HG03460 (cell line): ENCODE data around the gene TTC28.

Experiments used
- ATAC-seq: cut with Tn5 transposase; IDR thresholded peaks from one replicate; pipeline ENCODE4 v1.9.1; 2021; ENCODE audit not compliant: unreplicated experiment

Gene TTC28

DNA sequence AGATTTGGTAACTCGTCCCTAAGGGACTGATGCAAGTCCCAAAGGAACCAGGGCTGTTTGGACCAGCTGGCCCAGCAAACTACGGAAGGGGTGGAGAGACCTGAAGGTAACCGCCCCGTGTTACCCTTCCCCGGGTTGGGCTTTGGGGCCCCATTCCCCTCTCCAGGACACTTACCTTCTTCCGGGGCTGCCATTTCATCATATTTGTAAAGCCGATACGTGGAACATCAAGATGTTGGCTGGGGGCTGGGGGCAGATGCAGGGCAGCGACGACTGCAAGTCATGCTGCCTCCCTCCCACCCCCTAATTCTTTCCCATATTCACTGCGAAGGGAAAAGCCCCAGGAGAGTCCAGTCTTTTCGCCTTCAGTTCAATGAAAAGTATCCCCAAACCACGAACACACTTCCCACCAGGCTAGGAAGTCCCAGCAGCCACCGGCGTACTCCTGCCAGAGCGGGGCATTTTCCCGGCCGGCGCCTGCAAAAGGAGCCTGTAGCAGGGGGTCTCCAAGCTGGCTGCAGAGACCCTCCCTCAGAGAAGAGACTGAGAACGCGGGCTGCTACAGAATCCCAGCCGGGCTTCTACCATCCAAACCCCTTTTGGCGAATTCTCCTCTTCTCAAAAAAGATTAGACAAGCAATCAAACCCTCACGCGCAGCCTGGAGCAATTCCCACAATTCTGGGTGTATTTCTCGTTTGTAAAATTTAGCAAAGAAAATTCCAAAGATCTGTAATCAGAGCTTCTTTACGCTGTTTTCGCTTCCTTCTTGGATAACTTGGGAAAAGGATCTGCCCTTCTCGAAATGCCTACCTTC lies 236.7 kb downstream of the TTC28 start:
- ATAC-seq: no peak

GRCh38 chr22:28442264-28442710 lies 237.4 kb downstream of the TTC28 start:
- no peak for ATAC-seq

GRCh38 chr22:28441720-28442263 lies 237.8 kb downstream of the TTC28 start:
- ATAC-seq: no peak

DNA sequence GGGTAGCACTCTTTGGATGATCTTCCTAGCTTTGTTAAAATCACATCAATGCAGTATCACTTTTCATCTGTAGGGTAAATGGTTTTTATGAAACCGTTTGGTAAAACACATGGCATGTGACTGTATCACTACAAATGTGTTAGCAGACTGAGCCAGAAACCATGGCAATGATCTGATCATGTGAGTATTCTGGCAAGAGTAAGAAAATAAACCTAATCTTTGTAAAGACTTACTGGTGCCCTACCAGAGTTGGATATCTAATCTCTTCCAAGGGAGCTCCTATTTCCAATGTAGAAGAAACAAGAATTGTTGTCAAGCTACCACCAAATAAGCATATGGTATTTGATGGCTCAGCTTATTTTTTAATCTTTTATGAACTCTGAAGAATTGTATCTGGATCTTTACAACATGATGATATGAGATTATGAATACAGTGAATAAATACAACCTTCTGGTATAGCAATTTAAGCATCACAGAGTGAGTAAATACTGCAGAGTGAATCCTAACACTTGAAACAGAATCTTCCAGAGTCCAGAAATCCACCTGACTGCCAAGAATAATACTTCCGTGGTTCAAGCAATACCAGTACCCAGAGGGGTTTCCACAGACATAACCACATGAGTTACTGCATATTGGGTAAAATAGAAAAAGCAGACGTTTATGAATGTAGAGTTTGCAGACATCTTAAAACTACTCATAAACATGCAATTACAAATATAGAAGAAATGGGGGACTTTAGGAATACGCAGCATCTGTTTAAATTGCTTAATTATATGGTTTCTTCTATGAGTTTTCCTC lies 238.8 kb downstream of the TTC28 start:
- no peak for ATAC-seq

- no peak for ATAC-seq
Observed at GRCh38 chr22:28438183-28438768, 241.4 kb downstream of the TTC28 start.

- no peak for ATAC-seq
Observed at GRCh38 chr22:28435982-28436381, 243.7 kb downstream of the TTC28 start.

DNA sequence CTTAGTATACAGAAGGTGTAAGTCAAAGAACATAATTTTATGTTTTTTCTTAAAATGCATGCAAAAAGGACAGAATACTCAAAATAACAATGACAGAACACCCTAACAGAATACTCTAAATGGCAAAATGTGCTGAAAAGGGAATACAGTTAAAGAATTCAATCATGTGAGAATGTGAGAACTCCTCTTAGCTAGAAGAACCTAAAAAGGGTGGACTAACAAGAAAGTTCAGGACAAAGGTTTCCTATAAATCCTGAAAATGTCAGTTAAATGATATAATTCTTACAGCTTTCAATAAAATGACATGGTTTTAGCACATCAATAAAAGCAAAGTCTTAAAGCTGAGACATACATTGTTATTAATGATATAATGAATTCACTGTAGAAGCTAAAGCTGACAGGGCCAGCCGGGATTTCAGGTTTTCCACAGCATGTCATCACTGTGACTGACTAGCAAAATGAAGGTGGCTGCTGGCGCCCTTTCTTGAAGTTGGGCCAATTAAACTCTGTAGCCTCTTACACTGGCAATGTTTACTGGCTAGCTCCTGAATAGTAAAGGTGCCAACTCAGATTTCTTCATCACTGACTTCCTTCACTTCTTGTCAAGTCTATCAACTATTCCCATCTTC lies 244.4 kb downstream of the TTC28 start:
- no peak for ATAC-seq

DNA sequence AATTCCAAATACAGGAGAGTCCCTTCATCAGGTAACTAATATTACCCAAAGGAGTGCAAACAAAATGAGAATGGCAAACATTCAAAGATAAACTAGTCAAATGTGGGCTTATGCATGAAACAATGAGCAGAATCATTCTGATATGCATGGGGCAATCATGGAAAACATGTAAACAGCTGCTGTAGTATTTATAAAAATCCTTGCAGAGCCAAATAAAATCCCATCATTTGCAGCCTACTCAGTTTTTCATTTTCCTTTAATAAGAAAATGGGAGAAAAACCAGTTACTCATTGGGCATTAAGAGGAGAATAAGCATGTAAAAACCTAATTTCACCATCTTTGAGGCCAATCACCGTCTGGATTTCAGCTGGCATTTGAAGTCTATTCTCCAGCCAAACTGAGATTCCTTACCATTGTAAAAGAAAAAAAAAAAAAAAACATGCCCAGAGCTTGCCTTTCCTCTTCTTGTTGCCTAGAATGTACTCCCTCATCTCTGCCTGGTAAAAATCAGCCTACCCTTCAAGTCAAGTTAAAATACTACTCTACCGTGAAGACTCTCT lies 249.1 kb downstream of the TTC28 start:
- no peak for ATAC-seq

DNA sequence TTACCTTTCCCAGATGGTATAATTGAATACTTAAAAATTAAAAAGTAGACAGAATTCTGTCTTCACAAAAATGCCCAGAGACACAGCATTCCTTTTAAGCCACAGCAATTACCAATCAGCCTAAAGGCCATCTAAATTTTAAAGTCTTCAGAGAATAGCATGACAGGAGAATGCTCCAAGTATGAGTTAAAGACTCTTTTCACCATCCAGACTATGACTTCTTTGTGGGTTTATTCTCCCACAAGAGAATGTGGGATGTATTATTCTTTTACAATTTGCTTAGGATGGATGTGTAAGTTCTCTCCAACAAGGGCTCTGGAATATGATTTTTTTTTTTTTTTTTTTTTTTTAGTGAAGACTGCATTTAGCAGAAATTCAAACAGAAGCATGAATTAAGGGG lies 249.9 kb downstream of the TTC28 start:
- ATAC-seq: no peak

DNA sequence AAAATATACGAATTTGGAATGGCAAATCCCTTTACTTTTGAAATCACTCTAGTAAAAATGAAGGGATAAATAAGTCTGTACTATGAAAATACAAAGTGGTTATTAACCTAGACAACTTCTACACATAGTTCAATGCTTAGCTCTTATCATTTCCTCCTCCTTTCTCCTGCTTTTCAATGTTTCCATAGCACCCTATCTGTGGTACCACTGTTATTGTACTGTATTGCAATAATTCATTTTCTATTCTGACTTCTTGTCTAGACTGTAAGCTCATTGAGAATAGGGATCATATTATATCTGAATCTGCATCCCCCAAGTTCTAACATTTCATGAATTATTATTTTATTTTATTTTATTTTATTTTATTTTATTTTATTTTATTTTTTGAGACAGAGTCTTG lies 251.4 kb downstream of the TTC28 start:
- ATAC-seq: no peak

GRCh38 chr22:28426346-28427132 lies 253.1 kb downstream of the TTC28 start:
- ATAC-seq: no peak

- ATAC-seq: no peak
Observed at GRCh38 chr22:28425211-28425610, 254.4 kb downstream of the TTC28 start.

DNA sequence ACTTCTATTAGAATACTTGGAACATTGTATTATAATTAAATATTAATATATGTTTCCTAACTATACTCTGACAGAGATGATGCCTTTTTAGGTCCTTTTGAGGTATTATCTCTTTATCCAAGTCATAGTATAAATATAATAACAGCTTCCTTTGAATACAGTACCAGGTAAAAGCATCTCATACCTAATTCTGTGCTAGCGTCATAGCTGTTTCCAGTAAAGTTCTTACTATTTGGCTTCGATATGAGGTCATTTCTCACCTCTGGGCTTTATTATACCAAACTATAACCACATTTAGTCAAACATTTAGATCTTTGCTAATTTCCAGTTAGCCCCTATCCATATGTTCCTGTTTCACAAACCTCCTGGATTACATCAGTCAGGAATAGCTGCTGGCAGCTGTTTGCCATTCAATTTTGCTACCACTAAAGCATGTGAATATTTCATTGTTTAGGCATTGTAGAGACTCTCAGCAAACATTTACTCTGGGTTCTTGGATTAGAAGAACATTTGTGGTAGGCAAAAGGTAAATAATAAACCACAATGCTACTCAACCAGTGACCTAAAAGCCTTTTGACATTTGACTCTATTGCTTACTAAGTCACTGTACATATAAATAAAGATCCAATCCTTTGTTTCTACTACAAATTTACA lies 255.1 kb downstream of the TTC28 start:
- no peak for ATAC-seq

- ATAC-seq: no peak
Observed at GRCh38 chr22:28419919-28420318, 259.7 kb downstream of the TTC28 start.

- no peak for ATAC-seq
Observed at GRCh38 chr22:28418008-28418407, 261.6 kb downstream of the TTC28 start.

DNA sequence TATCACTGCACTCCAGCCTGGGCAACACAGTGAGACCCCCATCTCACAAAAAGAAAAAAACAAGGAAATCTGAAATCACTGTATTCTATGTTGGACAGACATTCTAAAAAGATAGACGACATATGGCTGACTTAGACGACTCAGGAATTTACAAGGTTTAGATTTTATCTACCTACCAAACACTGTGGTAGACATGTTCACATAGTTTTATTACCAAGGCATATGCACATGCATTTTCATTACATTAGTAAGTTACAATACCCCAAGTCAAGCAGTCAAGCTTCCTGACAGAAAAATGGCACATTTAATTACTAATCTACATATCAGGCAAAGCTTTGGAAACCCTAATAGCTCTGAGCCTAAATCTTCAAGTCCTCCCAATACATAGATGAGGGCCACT lies 262.2 kb downstream of the TTC28 start:
- no peak for ATAC-seq

GRCh38 chr22:28414913-28415312 lies 264.7 kb downstream of the TTC28 start:
- no peak for ATAC-seq

DNA sequence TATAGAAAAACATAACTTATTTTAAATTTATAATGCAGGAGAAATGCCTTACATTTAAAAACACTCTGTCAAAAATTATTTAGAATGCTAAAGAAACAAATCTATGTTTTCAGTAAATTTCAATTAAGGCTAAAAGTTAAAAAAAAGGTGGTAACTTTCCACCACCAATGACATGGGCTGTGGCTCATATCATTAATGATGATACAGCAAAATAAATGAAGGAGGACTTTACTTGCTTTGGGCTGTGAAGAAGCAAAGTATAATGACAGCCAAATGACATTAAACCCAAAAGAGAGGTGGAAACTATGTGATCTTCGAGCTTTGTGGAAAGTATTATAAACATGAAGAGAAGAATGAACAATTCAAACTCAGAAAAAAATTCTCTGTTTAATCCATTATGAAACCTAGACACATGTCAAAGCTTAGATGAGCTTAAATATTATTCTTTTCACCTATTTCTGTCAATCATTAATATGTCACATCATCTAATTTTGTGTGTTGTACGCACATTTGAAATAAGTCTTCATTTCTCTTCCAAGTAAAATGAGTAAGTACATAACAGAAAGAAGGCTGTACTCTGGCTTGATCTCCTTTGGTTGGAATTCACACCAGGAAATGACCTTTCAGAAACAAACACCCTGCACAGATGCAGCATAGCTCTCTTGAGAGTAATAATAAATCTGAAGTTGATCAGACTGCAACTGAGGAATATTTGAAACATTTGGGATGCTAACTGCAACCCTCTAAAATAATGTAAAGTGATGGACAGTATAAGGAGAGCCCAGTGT lies 265.8 kb downstream of the TTC28 start:
- ATAC-seq: no peak

DNA sequence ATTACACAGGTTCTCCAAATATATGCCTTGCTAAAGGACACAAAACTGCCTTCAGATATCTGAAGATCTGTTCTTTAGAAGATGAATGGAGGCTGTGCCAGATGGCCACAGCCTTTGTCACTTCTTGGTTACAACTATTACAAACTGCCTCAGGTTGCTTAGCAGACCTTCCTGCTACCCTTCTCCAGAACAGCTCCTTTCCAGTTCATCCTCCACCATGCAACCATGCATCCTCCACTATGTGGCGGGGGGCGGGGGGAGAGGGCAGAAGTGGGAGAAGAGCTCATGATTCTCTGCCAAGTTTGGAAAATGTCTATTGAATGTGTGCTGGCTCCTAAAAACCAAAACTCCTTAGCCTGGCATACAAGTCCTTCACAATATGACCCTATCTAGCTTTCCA lies 267.5 kb downstream of the TTC28 start:
- no peak for ATAC-seq
